Lung (tissue), 12 donors: Measurements from ENCODE around the gene ATPAF1. TPM values are rescaled to one million over a fixed set of nuclear protein-coding genes. Genes with fewer than 3 reads are reported as not detected.

Experiments used
- ATAC-seq: fragments of 200-7000 bp; cut with Tn5 transposase; one replicate; pipeline ENCODE4 v1.9.1; 2020; ENCODE audit warnings: moderate number of reproducible peaks; ENCODE audit not compliant: insufficient read depth, low FRiP score
- DNase-seq, 3 donors: peaks; one replicate each; pipeline ENCODE4 v3.0.0-alpha.2; 2013 to 2017
- H3K27ac ChIP-seq, 2 donors: one replicate each; pipeline ENCODE4 v1.5.1; 2013; ENCODE audit warnings: mild to moderate bottlenecking in 2 of 2, moderate library complexity in 2 of 2, control low read depth in 1 of 2, inconsistent platforms in 1 of 2, low read depth in 1 of 2, low read length in 1 of 2
- H3K27me3 ChIP-seq, 3 donors: one replicate each; pipeline ENCODE4 v1.5.1; 2013; ENCODE audit warnings: low read length in 2 of 3; ENCODE audit not compliant: control insufficient read depth in 3 of 3, insufficient read depth in 3 of 3
- H3K36me3 ChIP-seq, 4 donors: one replicate each; pipeline ENCODE4 v1.5.1; 2013; ENCODE audit warnings: low read length in 4 of 4, mild to moderate bottlenecking in 1 of 4, moderate library complexity in 1 of 4; ENCODE audit not compliant: control insufficient read depth in 4 of 4, insufficient read depth in 4 of 4
- H3K4me1 ChIP-seq, 5 donors: one replicate each; pipeline ENCODE4 v1.5.1; 2013; ENCODE audit warnings: low read length in 5 of 5, mild to moderate bottlenecking in 2 of 5, moderate library complexity in 1 of 5; ENCODE audit not compliant: control insufficient read depth in 5 of 5, insufficient read depth in 5 of 5
- H3K4me3 ChIP-seq: one replicate; pipeline ENCODE4 v1.5.1; 2013; ENCODE audit warnings: mild to moderate bottlenecking, control low read depth, moderate library complexity
- H3K9ac ChIP-seq, 2 donors: one replicate each; pipeline ENCODE4 v1.5.1; 2013; ENCODE audit warnings: low read length in 2 of 2, control low read depth in 1 of 2; ENCODE audit not compliant: insufficient read depth in 1 of 2
- H3K9me3 ChIP-seq, 4 donors: one replicate each; pipeline ENCODE4 v1.5.1; 2013; ENCODE audit warnings: low read length in 3 of 4, mild to moderate bottlenecking in 1 of 4, moderate library complexity in 1 of 4; ENCODE audit not compliant: control insufficient read depth in 4 of 4, insufficient read depth in 3 of 4
- CTCF ChIP-seq: IDR thresholded peaks from 2 replicates; pipeline ENCODE4 v1.5.1; 2012; ENCODE audit warnings: mild to moderate bottlenecking; ENCODE audit errors: control extremely low read depth, extremely low read depth
- WGBS, 2 donors: extraction: QIAGEN DNeasy Blood & Tissue Kit; methylation state at CpG; one replicate each; pipeline ENCODE4 v1.1.7; 2013; 5-methylcytosine and 5-hydroxymethylcytosine counted together
- polyA plus RNA-seq, 2 donors: library from polyadenylated mRNA; stranded (reverse); fragments of 200-250 nt; gene quantifications; one replicate each; pipeline ENCODE4 v1.2.1, GENCODE V29; 2013
- total RNA-seq, 2 donors: library from RNA; depleted of rRNA in 1 of 2; stranded (reverse); fragments of >200 nt in 1 of 2; gene quantifications; one replicate each; pipeline ENCODE4 v1.2.1, GENCODE V29; 2014 to 2021
- donor health status: control.
- donor health status: control.
- donor health status: Bipolar disorder and iron deficiency.
- donor health status: healthy.
- donor health status: DM: yes; HTN: yes; CAD: no.

ATPAF1 gene
- total and polyA plus RNA-seq, 4 donors: 23.1 to 42.3 (median 36.6) TPM

GRCh38 chr1:46603481-46603857 is 64.7 kb downstream of the ATPAF1 start:
- Histone ChIP-seq H3K4me3 (peak overlapping the region; percentile 87), H3K9me3 (no peaks in the 10 kb centered on the region), H3K36me3 (peaks cover 0 to 7% (median 1%) of the 10 kb centered on the region in 4 donors), H3K27me3 (no peaks in the 10 kb centered on the region), H3K4me1 (peaks cover 0 to 13% (median 9%) of the 10 kb centered on the region in 5 donors), H3K9ac (peak overlapping the region; percentile 82 to 85), H3K27ac (peak overlapping the region; percentile 86 to 90)
- WGBS, 2 donors: 0 to 1% methylated on average over 2 of the region's 2 CpGs
- no peak for TF ChIP-seq CTCF
- ATAC-seq (no peak), DNase-seq (no peak)

- H3K9ac ChIP-seq: no peak overlapping the region
- no peak for DNase-seq
- H3K4me3 ChIP-seq: no peak overlapping the region
- no peak for ATAC-seq
- peaks cover 0 to 13% (median 9%) of the 10 kb centered on the region in 5 donors for H3K4me1 ChIP-seq
- WGBS, 2 donors: 94 to 96% methylated on average over 3 of the region's 3 CpGs
- H3K27me3 ChIP-seq: no peaks in the 10 kb centered on the region
- no peak overlapping the region for H3K27ac ChIP-seq
- H3K36me3 ChIP-seq: peaks cover 0 to 4% (median 1%) of the 10 kb centered on the region in 4 donors
- no peak for TF ChIP-seq CTCF
- H3K9me3 ChIP-seq: no peaks in the 10 kb centered on the region
Measured at GRCh38 chr1:46601257-46602007, 66.7 kb downstream of the ATPAF1 start.

GRCh38 chr1:46599059-46599970 is 68.8 kb downstream of the ATPAF1 start:
- Histone ChIP-seq H3K4me1 (peaks cover 0 to 13% (median 8%) of the 10 kb centered on the region in 5 donors), H3K27me3 (no peaks in the 10 kb centered on the region), H3K27ac (no peak overlapping the region), H3K9ac (no peak overlapping the region), H3K9me3 (no peaks in the 10 kb centered on the region), H3K36me3 (peaks cover 0 to 4% (median 2%) of the 10 kb centered on the region in 4 donors), H3K4me3 (no peak overlapping the region)
- WGBS, 2 donors: 86 to 92% methylated on average over 9 of the region's 9 CpGs
- DNase-seq (no peak), ATAC-seq (no peak)
- TF ChIP-seq CTCF: no peak
